B cell (primary cell): Measurements from ENCODE around the gene CLIC2.

Experiments
- CTCF ChIP-seq: fragments of 200-600 bp; IDR thresholded peaks from one replicate; pipeline ENCODE4 v1.8.0; 2022; ENCODE audit warnings: antibody characterized with exemption, mild to moderate bottlenecking
- EZH2 ChIP-seq: IDR thresholded peaks from 2 replicates; pipeline ENCODE4 v1.6.1; 2012; ENCODE audit warnings: borderline replicate concordance, low read depth, mild to moderate bottlenecking, moderate library complexity, low read length; ENCODE audit not compliant: insufficient read depth, poor library complexity, severe bottlenecking

GRCh38 chrX:155242300-155242699, 92.1 kb downstream of the CLIC2 start:
- TF ChIP-seq CTCF: no peak
- TF ChIP-seq EZH2: no peak
